GM19328 (cell line): ENCODE data around the gene MED27.

ENCODE experiments used
- ATAC-seq: cut with Tn5 transposase; IDR thresholded peaks from one replicate; pipeline ENCODE4 v1.9.1; 2021; ENCODE audit warnings: mild to moderate bottlenecking, moderate library complexity; ENCODE audit not compliant: unreplicated experiment

The MED27 gene

GRCh38 chr9:132044176-132044875 is 35.3 kb downstream of the MED27 start:
- ATAC-seq, result no peak

- no peak for ATAC-seq
Measured at GRCh38 chr9:132043708-132044107, 36.0 kb downstream of the MED27 start.

GRCh38 chr9:132042324-132042723 is 37.3 kb downstream of the MED27 start:
- ATAC-seq, result no peak

- ATAC-seq, result no peak
Measured at GRCh38 chr9:132041798-132042197, 37.9 kb downstream of the MED27 start.

GRCh38 chr9:132040808-132041207 is 38.9 kb downstream of the MED27 start:
- no peak for ATAC-seq

- ATAC-seq, result no peak
Measured at GRCh38 chr9:132040246-132040645, 39.4 kb downstream of the MED27 start.

- no peak for ATAC-seq
Measured at GRCh38 chr9:132039284-132039683, 40.4 kb downstream of the MED27 start.

- ATAC-seq, result no peak
Measured at GRCh38 chr9:132037458-132037857, 42.2 kb downstream of the MED27 start.

GRCh38 chr9:132036521-132036920 is 43.1 kb downstream of the MED27 start:
- no peak for ATAC-seq

- no peak for ATAC-seq
Measured at GRCh38 chr9:132035679-132036078, 44.0 kb downstream of the MED27 start.

GRCh38 chr9:132032238-132032950 is 47.3 kb downstream of the MED27 start:
- no peak for ATAC-seq

- ATAC-seq, result no peak
Measured at GRCh38 chr9:132031467-132032237, 48.0 kb downstream of the MED27 start.

GRCh38 chr9:132030626-132031325 is 48.9 kb downstream of the MED27 start:
- ATAC-seq, result no peak

GRCh38 chr9:132027752-132028663 is 51.7 kb downstream of the MED27 start:
- ATAC-seq, result no peak

GRCh38 chr9:132026932-132027585 is 52.6 kb downstream of the MED27 start:
- no peak for ATAC-seq

GRCh38 chr9:132025766-132026165 is 53.9 kb downstream of the MED27 start:
- no peak for ATAC-seq

GRCh38 chr9:132024589-132024988 is 55.1 kb downstream of the MED27 start:
- no peak for ATAC-seq

- ATAC-seq, result no peak
Measured at GRCh38 chr9:132023419-132024180, 56.1 kb downstream of the MED27 start.
